ENCODE data around the gene RNF214.

The RNF214 gene

DNA sequence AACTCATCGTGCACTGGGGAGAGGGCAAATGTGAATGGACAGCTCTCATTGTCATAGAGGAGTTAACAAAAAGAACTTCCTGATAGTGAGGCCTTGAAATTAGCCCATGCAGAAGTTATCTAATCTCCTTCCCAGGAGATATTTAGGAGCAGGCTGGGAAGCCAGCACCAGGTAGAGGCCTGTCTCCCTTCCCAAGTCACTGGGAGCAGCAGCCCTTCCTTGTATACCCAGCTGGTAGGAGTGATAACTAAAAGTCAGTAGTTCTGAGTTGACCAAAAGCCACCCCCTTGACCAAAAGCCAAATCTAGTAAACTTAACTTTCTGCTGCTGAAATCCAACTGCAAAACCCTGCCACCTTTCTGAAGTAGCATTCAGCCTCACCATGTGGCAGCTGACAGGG, 57.3 kb downstream of the RNF214 start:
- DNase-seq, result no peak

DNA sequence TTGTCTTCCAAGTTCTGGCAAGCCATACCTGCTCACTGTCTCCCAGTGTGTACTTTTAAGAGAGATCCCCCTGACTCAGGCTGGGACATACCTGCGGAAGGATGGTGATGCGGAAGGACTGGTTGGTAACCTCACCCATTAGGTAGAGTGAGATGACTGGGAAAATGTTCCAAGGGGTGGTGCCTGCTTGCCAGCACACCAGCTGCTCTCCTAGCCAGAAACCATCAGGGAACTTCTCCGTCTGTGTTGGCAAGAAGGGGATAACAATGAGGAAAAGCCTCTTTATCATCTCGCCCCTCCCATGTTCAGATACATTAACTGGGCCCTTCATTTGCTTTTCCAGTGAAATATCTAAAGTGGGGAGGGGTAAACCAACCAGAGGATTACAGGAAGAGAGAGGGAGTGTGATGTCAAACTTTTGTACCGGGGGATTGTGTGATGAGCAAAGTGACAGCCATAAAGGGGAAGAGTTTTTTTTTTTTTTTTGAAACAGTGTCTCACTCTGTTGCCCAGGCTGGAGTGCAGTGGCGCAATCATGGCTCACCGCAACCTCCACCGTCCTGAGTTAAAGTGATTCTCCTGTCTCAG, 58.4 kb downstream of the RNF214 start, which contains the start of gene BACE1-AS:
Gene BACE1-AS (plus strand): TSS at position 538 of the 588 bp plus-strand sequence.
- DNase-seq, result no peak

DNA sequence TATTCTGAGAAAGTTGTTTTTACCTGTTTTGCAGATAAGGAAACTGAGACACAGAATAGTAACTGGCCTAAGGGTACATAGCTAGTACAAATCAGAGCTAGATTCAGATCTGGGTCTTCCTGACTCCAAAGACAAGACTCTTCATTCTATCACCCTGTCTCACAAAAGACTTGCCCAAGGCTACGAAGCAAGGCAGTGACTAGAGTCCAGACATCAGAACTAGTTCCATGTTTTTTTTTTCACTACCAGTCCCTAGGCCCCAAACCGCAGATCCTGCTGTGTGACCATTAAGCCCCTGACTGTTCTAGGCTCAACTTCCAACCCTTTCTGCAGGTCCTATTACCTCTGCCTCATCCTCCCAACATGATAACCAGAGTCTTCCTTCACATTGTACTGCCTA, 60.1 kb downstream of the RNF214 start:
- no peak for DNase-seq

DNA sequence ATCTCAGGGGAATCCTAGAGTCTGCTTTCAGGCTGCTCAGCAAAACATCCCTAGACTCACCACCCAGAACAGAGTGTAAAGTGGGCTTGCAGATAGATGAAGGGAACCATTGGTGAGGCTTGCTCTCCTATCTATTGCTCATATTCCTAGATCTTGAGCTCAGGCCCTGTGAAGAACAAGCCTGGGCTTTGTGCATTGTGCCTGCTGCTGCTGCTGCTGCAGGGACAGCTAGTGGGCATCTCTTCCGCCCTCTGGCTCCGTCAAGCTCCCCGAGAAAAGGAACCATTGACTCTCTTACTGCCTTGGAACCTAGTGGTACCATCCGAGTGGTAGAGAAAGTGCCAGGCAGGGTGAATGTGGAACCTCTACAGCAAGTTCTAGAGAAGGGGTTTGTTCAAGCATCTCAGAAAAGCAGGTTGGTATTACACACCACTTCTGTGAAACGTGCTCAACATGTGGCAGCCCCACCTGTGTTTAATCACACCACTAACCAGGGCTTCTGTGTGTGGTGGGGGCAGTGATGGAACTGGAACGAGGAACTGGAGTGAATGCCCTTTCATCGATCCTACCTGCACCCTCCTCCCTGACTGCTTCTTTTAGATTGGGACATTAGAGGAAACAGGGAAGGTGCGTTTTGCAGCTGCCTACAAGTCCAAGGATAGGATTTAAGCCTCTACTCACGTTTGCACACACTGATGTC, 63.1 kb downstream of the RNF214 start:
- DNase-seq, result peak; percentile 80

DNA sequence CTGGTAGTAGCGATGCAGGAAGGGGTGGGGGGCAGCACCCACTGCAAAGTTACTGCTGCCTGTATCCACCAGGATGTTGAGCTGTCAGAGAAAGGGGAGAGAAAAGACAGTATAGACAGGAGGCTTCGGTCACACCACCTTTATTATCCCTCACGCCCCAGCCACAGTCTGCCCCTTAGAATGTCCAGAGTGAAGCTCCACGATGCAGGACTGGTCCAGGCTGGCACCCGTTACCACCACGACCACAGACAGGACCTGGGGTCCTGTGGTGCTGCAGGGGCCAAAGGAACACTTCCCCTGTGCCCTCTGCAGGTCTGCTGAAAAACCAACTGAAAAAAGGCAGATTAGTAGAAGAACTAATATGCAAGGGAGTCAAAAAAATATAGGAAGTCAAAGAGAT, 64.4 kb downstream of the RNF214 start:
- DNase-seq, result no peak

DNA sequence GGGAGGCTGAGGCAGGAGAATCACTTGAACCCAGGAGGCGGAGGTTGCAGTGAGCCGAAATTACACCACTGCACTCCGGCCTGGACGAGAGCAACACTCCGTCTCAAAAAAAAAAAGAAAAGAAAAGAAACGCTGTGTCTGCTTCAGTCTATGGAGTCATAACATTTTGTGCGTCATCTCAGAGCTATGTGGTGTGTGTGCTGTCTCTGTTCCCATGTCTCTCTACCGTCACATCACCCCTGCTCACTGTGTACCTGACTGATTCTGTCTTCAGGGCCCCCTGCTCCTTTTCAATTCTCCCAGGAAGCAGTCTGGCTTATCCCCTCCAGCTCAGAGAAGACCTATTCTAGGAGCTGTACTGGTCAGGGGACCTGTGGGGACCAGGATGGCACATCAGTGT, 65.7 kb downstream of the RNF214 start:
- DNase-seq, result no peak

DNA sequence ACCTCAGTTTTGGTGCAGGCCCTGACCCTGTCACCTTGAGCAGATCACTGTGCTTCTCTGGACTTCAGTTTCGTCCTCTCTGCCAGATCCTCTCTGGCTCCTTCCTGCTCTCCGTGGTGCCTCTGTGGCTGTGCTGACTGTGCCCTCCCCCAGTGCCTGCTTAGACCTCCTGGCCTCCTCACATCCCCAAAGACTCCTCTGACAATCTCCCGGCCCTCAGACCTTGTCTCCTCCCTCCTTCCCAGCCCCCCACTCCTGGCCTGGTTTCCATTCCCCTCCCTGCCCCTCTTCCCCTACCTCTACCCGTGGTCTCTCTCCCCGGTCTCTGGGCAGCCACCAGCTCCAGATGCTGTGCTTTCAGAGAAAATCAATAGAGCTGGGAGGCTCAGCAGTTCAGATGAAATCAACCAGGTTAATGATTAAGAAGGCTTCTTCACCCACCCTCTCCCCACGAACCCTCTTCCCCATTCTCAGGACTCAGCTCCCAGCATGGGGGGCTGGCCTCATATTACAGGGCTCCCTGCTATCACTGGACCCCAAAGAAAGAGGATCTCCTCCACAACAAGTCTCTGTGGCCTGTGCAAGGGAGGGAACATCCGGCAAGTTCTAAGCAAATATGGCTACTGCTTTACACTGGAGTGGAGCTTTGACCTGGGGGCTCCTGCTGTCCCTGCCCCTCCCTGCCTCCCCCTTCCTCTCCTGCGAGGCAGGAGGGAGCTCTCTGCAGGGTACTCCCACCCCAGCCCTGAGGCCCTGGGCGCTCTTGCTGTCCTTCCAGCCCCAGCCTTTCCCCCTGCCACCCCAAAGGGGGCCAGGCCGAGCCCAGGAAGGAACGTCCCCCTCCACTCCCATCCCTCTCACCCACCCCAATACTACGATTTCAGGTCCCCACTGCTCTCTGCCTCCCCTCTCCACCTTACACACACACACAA, 67.1 kb downstream of the RNF214 start:
- DNase-seq, result no peak

DNA sequence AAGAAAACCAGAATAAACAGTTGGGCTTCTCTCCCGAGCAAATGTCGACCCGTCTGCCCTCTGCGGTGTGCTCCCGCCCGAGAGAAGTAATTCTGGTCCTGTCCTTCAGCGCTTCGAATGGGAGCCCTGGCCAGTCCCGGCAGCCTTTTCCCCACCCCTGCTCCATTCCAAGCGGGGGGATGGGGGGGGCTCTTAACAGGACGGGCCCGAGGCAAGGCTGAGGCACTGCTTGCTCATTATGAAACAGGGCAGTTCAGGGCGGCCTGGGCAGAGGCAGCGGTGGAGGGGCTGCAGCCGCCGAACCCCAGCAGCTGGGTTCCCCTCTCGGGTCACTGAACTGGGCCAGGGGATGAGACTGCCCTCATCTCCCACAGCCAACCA, 67.8 kb downstream of the RNF214 start:
- DNase-seq, result peak; percentile 18

DNA sequence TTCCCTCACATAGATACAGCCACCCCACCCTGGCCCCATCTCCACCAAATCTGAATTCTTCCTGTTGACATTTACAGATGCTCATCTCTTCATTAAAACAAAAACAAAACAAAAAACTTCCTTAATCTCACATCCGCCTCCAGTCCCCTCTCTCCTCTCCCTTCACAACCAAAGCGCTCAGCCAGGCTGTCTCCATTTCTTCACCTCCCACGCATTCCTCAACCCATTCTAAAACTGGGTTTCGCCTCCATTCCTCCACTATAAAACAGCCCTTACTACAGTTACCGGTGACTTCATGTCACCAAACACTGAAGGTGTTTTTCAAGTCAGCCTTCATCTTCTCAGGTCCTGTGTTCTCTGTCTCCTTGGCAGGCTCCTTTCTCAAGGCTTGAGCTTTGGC, 68.3 kb downstream of the RNF214 start:
- DNase-seq, result no peak

DNA sequence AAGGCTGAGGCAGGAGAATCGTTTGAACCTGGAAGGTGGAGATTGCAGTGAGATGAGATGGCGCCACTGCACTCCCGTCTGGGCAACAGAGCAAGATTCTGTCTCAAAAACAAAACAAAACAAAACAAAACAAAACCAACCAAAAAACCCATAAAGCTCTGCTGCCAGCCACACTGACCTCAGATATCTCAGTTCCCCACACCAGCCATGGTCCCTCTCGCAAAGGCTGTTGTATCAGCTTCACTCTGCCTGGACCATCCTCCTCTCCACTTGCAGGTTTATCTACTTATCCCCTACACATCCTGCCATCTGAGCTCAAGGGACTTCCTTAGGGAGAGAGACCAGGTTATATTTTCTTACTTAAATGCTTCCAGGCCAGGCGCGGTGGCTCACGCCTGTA, 69.8 kb downstream of the RNF214 start:
- no peak for DNase-seq

DNA sequence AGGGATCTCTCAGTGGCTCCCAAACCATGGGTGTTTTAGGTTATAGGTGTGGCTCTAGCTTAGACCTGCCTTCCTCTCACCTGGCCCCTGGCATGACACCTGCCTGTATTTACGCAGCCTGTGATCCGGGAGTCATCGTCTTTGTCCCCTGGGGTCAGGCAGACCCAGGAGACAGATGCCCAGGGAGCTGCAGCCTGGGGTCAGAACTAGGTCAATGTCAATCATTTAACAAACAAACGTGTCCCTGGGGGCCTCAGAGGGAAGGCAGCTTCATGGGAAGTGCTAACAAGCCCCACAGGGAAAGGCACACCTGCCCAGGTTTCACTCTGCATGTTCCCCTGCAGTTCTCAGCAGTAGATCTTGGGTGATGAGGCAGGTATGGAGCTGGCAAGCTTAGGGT, 70.6 kb downstream of the RNF214 start:
- DNase-seq, result no peak

DNA sequence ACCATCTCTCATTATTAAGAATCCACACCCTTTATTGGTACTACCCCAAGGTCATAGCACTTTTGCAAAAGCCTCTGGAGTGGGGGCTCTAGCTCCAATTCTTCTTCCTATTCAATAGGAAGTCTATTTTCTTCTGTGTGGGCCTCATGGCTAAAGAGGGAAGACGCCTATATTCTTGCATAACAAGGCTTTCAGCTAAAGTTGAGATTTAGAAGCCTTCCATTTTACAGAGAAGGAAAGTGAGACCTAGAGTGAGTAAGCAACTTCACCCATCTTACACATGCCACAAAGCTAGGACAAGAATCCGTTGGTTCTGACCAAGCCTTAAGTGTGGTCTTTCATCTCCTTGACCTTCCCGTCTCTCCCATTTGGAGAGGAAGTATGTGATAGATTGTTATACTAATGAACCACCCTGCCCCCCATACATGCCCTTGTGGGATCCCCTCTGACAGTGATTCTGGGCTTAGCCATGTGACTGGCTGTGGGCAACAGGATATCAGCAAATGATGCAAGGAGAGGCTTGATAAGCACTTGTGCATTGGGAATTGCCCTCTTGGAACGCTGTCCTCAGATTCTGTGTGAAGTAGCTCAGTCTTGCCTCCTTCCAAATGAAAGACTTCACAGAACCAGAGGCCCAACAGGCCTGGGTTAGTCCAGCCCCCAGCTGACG, 71.3 kb downstream of the RNF214 start:
- no peak for DNase-seq

DNA sequence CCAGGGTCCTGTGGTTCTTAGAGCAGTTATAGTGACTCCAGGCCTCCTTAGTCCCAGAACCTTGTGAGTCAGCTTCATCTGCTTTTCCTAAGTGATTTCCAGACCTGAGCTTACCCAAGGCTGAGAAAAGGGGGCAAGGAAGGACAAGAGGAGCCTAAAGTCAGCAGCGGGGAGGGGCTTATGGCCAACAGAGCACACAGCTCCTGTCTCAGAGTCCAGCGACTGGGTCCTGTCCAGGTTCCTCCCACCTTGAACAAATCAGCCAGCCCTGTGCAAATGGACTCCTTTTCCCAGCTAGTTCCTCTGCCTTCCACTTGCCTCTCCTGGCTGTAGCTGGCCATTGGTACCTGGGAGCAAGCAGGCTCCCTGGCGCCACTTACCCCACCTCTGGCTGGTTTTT, 72.7 kb downstream of the RNF214 start:
- DNase-seq, result no peak

DNA sequence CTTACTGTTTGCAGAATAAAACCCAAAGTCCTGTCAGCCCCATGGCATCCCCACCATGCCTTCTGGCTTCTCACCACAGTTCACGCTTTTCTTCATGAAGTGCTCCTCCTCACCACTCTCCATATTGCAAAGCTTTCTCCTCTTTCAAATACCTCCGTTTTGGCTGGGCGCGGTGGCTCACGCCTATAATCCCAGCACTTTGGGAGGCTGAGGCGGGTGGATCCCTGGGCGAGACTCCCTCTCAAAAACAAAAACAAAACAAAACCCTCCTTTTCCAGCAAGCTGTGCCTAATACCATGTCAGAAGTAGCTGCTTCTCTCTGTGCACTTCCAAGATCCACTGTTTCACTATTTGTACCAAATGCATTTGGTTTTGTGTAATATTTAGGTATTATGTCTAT, 76.8 kb downstream of the RNF214 start:
- DNase-seq, result no peak

DNA sequence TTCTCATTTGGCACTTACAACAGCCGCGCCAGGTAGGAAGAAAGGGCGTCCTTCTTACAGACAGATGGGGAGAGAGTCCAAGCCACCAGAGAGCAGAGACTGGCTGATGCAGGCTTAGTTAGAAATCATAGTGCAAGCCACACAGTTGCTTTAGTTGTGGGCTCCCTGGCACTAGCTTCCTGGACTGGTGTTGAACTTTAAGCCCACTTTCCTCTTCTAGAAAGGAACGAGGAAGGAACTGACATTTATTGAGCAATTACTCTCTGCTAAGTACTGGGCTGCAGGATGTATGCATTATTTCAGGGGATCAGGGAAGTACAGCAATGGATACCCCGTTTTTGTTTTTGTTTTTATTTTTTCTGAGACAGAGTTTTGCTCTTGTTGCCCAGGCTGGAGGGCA, 80.6 kb downstream of the RNF214 start:
- no peak for DNase-seq

DNA sequence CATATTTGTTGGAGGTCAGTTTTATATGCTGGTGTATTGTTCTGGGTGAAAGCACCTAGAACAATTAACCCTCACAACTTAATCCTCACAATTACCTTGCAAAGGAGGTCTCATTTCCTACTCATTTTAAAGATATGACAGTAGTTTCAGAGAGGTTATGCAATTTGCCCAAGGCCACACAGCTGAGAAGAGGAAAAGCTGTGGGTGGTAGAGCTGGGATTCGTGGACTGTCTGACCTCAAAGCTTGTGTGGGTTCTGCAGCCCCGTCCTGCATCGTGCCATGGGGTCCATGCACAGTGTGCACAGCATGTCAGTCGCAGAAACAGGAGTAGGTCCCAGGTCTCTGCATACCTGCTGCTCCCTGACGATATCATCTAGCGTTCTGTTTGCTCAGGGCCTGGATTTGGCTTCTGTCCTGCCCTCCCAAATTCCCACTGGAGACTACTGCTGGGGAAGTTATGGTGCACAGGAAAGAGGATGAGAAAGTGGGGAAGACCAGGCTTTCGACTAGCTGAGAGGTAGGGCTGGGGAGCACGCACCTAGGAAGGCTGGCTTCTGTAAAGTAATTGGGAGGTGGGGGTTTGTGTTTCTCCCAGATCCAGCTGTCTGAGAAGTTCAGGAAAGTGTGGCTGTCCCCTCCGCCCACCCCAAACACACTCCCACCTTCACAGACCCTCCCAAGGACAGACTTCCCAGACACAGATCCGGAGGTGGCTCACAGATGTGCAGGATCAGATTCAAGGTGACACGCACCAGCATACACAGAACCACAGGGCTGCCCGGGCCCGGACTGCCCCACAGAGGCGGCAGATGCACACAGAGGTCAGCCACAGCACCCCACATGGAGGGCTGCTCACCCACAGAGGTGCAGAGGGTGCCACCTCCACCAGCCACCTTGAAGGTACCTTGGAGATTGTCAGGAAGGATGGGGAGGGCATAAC, 81.6 kb downstream of the RNF214 start:
- no peak for DNase-seq

DNA sequence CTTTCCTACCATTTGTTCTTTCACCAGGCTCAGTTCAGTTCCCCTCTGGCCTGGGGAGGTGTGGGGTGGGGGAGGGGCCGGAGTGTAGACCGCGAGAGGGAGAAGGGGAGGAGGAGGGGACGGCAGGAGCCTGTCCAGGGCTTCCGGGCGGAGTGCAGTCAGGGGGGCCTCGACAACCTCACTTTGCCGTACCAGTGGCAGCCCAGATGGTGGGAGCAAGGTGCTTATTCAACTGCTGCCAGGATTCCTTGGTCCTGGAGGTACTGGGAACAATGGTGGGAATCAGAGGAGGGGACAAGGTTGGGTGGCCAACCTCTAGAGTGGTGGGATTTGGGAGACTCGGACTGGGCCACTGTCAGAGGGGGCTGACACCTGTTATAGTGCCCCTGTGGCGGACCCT, 82.4 kb downstream of the RNF214 start:
- DNase-seq, result no peak

DNA sequence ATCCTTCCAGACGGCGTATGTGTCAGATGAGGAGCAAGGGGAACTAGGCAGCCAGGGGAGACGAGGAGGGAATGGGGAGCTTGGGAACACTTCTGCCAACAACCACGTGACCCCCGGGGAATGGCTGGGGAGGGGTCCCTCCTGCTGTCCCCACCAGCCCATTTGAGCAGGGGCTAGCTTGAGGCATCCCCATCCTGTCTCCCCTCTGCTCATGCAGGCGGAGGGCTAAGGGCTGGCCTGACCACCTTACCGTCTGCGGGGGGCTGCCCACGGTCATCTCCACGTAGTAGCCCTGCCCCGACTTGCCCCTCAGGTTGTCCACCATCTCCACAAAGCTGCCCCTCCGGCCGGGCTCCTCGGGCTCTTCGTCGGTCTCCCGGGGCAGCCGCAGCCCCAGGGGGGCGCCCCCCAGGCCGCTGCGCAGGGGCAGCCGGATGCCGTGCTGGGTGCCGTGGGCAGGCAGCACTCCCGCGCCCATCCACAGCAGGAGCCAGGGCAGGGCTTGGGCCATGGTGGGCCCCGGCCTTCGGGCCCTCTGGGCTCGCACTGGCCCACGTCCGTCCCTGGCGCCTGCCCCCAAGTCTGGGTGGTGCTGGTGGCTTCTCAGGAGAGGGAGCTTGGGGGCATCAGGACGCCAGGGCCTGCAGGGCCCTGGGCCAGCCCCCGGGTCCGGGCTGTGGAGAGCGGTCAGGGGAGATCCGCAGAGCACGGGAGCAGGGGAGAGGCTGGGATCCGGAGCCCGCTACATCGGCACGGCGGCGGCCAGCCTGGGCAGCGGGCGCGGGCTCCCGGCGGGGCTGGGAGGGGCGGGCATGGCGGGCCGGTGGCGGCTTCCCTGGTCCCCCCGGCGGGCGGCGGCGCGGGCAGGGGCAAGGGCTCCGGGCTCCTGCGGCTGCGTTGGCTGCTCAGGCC, 83.1 kb downstream of the RNF214 start:
- DNase-seq, result no peak

DNA sequence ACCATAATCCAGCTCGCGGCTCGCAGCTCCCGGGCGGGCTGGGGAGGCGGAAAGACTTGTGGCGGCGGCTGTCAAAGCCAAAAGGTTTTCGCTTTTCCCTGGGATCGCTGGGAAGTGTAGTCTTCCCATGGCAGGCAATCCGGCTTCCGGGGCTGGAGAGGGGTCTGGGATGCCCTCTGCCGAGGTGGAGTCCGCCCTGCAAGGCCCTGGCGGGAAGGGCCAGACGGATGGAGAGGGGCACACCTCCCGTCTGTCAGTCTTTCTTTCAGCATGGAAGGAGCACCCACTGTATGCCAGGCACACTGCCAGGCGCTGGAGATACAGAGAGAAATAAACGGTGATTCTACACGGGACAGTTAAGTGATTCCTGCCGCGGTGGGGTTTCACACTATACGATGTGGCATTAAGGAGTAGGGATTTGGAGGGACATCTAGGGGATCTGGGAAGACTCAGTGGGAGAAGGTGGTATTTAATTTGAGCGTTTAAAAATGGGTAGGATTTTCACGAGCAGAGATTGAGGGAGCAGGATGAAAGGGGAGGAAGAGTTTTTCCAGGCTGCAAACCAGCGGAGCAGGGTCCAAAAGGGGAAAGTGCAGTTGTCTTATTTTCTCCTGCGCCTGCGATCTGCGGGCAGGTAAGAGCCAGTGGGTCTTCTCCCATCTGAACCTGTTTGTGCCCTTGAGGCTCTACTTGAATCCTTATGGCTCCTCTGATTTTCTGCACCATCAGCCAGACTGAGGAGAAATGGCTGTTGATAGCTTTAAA, 83.9 kb downstream of the RNF214 start, which contains the start of gene BACE1:
Gene BACE1 (minus strand): TSS at position 60 of the 765 bp plus-strand sequence. CDS start 461 bp downstream, outside the sequence.
- peak; percentile 89 for DNase-seq

DNA sequence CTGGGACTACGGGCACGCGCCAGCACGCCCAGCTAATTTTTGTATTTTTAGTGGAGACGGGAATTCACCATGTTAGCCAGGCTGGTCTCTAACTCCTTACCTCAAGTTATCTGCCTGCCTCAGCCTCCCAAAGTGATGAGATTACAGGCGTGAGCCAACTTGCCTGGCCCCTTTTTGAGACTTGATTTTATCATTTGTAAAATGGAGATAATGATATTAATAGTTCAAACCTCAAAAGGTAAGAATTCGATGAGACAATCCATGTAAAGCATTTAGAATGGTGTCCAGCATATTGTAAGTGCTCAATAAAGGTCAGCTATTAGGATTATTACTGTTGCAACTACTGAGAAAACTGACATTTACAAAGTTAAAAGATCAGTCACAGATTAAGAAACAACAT, 86.3 kb downstream of the RNF214 start:
- DNase-seq, result no peak
